Testis (tissue), 3 donors: ENCODE measurements around the gene SP2. TPM values are rescaled to one million over a fixed set of nuclear protein-coding genes. Genes with fewer than 3 reads are reported as not detected.

Experiments
- DNase-seq: peaks from one replicate; pipeline ENCODE4 v3.0.0-alpha.2; 2019
- H3K27ac ChIP-seq, 2 donors: fragments of 200-600 bp; sonication (generic); one replicate each; pipeline ENCODE4 v1.5.1; 2019
- H3K27me3 ChIP-seq: fragments of 200-600 bp; sonication (generic); one replicate; pipeline ENCODE4 v1.5.1; 2019
- H3K36me3 ChIP-seq: fragments of 200-600 bp; sonication (generic); one replicate; pipeline ENCODE4 v1.5.1; 2017; ENCODE audit warnings: low read depth; ENCODE audit errors: missing control alignments
- H3K4me1 ChIP-seq: fragments of 200-600 bp; sonication (generic); one replicate; pipeline ENCODE4 v1.5.1; 2019
- H3K4me3 ChIP-seq, 2 donors: fragments of 200-600 bp; sonication (generic); one replicate each; pipeline ENCODE4 v1.5.1; 2017 to 2019
- H3K9me3 ChIP-seq: fragments of 200-600 bp; sonication (generic); one replicate; pipeline ENCODE4 v1.5.1; 2017
- POLR2A ChIP-seq: fragments of 450-650 bp; IDR thresholded peaks from one replicate; pipeline ENCODE4 v1.6.1; 2017; ENCODE audit warnings: antibody characterized with exemption, mild to moderate bottlenecking, moderate library complexity
- WGBS, 2 donors: methylation state at CpG; one replicate each; pipeline ENCODE4 v1.1.5; 2018; 5-methylcytosine and 5-hydroxymethylcytosine counted together
- intact Hi-C: fragments of 100-400 bp; cut with DNase I; formaldehyde crosslinking; loops from one replicate; pipeline ENCODE4 v1.15.1; 2023; ENCODE audit warnings: low total_unique reads
- polyA plus RNA-seq: library from polyadenylated mRNA; stranded (reverse); fragments of 350-450 nt; fragmentation: Illumina TruSeq; extraction: RNeasy Lipid Tissue Mini Kit (QIAGEN cat#74804); gene quantifications from one replicate; pipeline ENCODE4 v1.2.3, GENCODE V29; 2014; ENCODE audit warnings: low read depth, low replicate concordance; ENCODE audit not compliant: insufficient read depth
- total RNA-seq, 2 donors: library from RNA; depleted of rRNA; stranded (reverse); fragments of >200 nt; gene quantifications; one replicate each; pipeline ENCODE4 v1.2.3, GENCODE V29; 2016
- TF ChIP-seq, protein P1 (sequence below), 3 experiments: fragments of 450-650 bp in 2 of 3; fragments of 200-600 bp in 1 of 3; sonication (generic) in 1 of 3; IDR thresholded peaks; one replicate each; pipeline ENCODE4 v1.5.1; 2016 to 2019; ENCODE audit warnings: antibody characterized with exemption in 3 of 3, mild to moderate bottlenecking in 2 of 3, moderate library complexity in 1 of 3

Gene SP2
- total and polyA plus RNA-seq, 3 donors from 2014 or later = 18.9 to 35.0 (median 23.5) TPM

DNA sequence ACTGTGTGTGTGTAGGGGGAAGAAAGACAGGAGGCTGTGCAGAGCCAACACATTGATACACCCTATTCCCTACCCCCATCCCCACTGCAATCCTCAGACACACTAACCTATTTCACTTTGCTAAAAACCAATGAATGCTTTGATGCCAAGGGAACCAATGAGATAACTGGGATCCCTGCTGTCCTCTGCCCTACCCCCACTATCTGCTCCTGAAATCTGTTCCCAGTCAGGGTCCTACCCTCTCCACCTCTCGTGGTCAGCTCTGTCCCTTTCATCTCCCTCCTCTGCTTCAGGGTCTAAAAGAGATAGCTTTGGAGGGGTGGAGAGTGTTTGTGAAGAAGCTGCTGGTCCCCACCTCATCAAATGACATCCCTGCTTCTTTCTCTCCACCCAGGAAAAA lies 26.0 kb upstream of the SP2 start:
- Histone ChIP-seq H3K27ac (no peak overlapping the region), H3K27me3 (no peaks in the 10 kb centered on the region), H3K4me1 (peaks cover 7% of the 10 kb centered on the region), H3K9me3 (no peaks in the 10 kb centered on the region), H3K36me3 (no peaks in the 10 kb centered on the region), H3K4me3 (no peak overlapping the region)
- no peak for TF ChIP-seq POLR2A
- TF ChIP-seq, protein P1, sequence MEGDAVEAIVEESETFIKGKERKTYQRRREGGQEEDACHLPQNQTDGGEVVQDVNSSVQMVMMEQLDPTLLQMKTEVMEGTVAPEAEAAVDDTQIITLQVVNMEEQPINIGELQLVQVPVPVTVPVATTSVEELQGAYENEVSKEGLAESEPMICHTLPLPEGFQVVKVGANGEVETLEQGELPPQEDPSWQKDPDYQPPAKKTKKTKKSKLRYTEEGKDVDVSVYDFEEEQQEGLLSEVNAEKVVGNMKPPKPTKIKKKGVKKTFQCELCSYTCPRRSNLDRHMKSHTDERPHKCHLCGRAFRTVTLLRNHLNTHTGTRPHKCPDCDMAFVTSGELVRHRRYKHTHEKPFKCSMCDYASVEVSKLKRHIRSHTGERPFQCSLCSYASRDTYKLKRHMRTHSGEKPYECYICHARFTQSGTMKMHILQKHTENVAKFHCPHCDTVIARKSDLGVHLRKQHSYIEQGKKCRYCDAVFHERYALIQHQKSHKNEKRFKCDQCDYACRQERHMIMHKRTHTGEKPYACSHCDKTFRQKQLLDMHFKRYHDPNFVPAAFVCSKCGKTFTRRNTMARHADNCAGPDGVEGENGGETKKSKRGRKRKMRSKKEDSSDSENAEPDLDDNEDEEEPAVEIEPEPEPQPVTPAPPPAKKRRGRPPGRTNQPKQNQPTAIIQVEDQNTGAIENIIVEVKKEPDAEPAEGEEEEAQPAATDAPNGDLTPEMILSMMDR (IDR thresholded peaks at IDR 0.05) = no peak
- 74 to 92% methylated on average over 1 of the region's 1 CpG for WGBS, 2 donors
- no peak for DNase-seq
- intact Hi-C loops = no loop called here

DNA sequence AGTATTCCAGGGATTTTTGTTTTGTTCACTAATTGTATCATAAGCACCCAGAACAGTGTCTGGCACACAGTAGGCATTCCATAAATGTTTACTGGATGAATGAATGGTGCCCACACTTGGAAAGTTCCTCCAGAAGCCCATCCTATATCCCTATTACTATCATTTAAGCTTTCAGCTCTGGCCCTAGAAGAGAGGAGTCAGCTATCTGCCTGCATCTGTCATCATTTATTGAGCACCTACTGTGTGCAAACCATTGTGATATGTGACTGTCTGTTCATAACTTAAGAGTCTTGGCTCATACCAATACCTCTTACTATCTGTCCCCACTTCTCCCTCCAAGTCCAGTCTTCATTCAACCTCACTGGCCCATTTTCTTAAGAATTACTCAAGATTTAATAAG lies 25.0 kb upstream of the SP2 start:
- DNase-seq = no peak

DNA sequence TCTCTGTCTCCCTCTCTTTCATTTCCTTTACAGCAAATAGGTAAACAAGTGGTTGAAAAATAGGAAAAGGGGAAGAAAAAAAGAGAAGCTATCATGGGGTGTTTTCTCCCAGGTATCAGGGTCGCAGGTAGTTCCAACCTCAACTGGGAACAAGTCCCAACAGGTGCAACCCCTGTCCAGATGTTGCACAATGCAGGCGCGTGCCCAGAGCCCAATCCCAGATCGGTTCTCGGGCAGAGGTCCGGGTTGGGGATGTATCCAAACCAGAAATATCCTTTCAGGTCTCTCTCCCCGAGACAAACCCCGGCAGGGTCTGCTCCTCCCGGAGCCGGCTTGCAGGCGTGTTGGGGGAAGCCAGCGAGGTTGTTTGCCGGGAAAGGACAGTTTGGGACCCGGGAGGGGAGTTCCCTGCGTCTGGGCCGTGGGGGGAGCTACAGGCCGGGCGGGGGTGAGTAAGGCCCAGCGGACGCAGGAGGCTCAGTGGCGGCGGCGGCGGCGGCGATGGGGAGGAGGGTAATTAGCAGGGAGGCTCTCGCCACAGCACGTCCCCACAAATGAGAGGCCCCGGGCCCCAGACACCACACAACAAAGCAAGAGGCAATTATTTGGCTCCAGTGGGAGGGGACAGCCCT lies 23.9 kb upstream of the SP2 start:
- Histone ChIP-seq H3K4me3 (peak overlapping the region in 1 of 2 donors; percentile 36), H3K27me3 (no peaks in the 10 kb centered on the region), H3K36me3 (no peaks in the 10 kb centered on the region), H3K27ac (no peak overlapping the region), H3K9me3 (no peaks in the 10 kb centered on the region), H3K4me1 (peaks cover 7% of the 10 kb centered on the region)
- no peak for DNase-seq
- WGBS, 2 donors = 28 to 31% methylated on average over 28 to 29 of the region's 29 CpGs
- TF ChIP-seq POLR2A = no peak
- TF ChIP-seq, protein P1 (IDR thresholded peaks at IDR 0.05) = no peak
- intact Hi-C loops = no loop called here

More for the DNA sequence above, 25.0 kb upstream of the SP2 start:
- Histone ChIP-seq H3K36me3 (no peaks in the 10 kb centered on the region), H3K27me3 (no peaks in the 10 kb centered on the region), H3K9me3 (no peaks in the 10 kb centered on the region), H3K27ac (no peak overlapping the region), H3K4me1 (peaks cover 7% of the 10 kb centered on the region), H3K4me3 (no peak overlapping the region)
- TF ChIP-seq POLR2A = no peak
- TF ChIP-seq, protein P1 (IDR thresholded peaks at IDR 0.05) = no peak
- intact Hi-C loops = no loop called here

DNA sequence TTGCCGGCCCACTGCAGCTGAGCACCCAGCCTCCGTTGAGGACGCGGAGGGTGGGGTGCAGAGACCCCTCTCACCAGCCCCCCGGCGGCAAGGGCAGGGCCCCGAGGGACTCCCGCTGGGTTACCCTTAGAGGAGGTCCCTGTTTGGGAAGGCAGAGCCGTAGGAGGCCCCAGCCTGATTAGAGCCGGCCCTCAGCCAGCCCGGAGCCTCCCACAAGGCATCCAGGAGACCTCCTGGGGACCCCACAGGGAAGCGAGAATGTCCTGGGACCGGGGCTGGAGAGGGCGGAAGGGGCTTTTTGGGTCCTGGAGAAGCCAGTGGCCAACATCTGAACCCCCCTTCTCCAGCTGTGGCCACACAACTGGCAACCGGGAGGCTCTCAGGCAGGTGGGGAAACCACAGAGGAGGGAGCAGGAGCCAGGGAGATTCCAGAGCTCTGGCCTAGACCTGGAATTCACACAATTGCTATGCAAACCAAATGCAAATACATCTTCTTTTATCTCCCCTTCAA lies 23.3 kb upstream of the SP2 start:
- no peaks in the 10 kb centered on the region for H3K27me3 ChIP-seq

More for the DNA sequence above, 23.3 kb upstream of the SP2 start:
- intact Hi-C loops = no loop called here
- no peak overlapping the region for H3K27ac ChIP-seq
- H3K4me1 ChIP-seq = peaks cover 7% of the 10 kb centered on the region
- WGBS, 2 donors = 17 to 22% methylated on average over 1 to 15 of the region's 15 CpGs
- H3K4me3 ChIP-seq = peak overlapping the region in 1 of 2 donors; percentile 36
- no peak for TF ChIP-seq POLR2A
- TF ChIP-seq, protein P1 (IDR thresholded peaks at IDR 0.05) = no peak
- no peaks in the 10 kb centered on the region for H3K9me3 ChIP-seq
- H3K36me3 ChIP-seq = no peaks in the 10 kb centered on the region
- no peak for DNase-seq
